ENCODE results near the gene OR2V2. TPM values are rescaled to one million over a fixed set of nuclear protein-coding genes. Genes with fewer than 3 reads are reported as not detected.
"Not testable (repeated sequence)": the region's sequence is repeated elsewhere in the genome, so short reads cannot be mapped to it uniquely, and the experiment has no call there.

Gene OR2V2
- total RNA-seq, 1 experiment from 2014 or later, result not detected

GRCh38 chr5:181099602-181100086, 47.7 kb upstream of the OR2V2 start:
- no peak for TF ChIP-seq CTCF (conservative IDR thresholded peaks at IDR 0.05; ENCODE audit: low read depth, low read length)
- no peak for TF ChIP-seq EZH2 (IDR thresholded peaks at IDR 0.05; ENCODE audit: borderline replicate concordance, low read depth, low read length, poor library complexity, severe bottlenecking)
- ChIA-PET POLR2A (ENCODE audit: low non-redundant PET) (no interaction called here), CTCF (no interaction called here)
- DNase-seq (ENCODE audit: low spot score), result no peak
- H3K4me1 ChIP-seq (ENCODE audit: insufficient read depth, low read length, poor library complexity, severe bottlenecking), result no peaks in the 10 kb centered on the region
- peaks cover 25% of the 10 kb centered on the region for H3K27me3 ChIP-seq (replicated peaks; ENCODE audit: insufficient read depth, low read depth, low read length, poor library complexity)
- no peaks in the 10 kb centered on the region for H3K36me3 ChIP-seq (ENCODE audit: insufficient read depth, low read length, poor library complexity, severe bottlenecking)
- H3K9me3 ChIP-seq (ENCODE audit: low read depth, low read length, poor library complexity, severe bottlenecking), result no peaks in the 10 kb centered on the region
- no peak overlapping the region for H3K4me3 ChIP-seq (ENCODE audit: low read depth, low read length, poor library complexity, severe bottlenecking)
- no TSS peak for BruUV-seq (replicated peaks)
- H3K27ac ChIP-seq (ENCODE audit: low read depth, low read length, poor library complexity, severe bottlenecking), result no peak overlapping the region
- intact Hi-C loops (cut with micrococcal nuclease; ENCODE audit: unreplicated experiment), result no loop called here

- Histone ChIP-seq H3K9me3 (ENCODE audit: low read depth, low read length, poor library complexity, severe bottlenecking) (no peaks in the 10 kb centered on the region), H3K4me1 (ENCODE audit: insufficient read depth, low read length, poor library complexity, severe bottlenecking) (no peaks in the 10 kb centered on the region), H3K36me3 (ENCODE audit: insufficient read depth, low read length, poor library complexity, severe bottlenecking) (no peaks in the 10 kb centered on the region), H3K4me3 (ENCODE audit: low read depth, low read length, poor library complexity, severe bottlenecking) (no peak overlapping the region), H3K27ac (ENCODE audit: low read depth, low read length, poor library complexity, severe bottlenecking) (no peak overlapping the region), H3K27me3 (replicated peaks; ENCODE audit: insufficient read depth, low read depth, low read length, poor library complexity) (peaks cover 27% of the 10 kb centered on the region)
- no peak for DNase-seq (ENCODE audit: low spot score)
- TF ChIP-seq CTCF (conservative IDR thresholded peaks at IDR 0.05; ENCODE audit: low read depth, low read length) (no peak), EZH2 (IDR thresholded peaks at IDR 0.05; ENCODE audit: borderline replicate concordance, low read depth, low read length, poor library complexity, severe bottlenecking) (peak; percentile 72)
- ChIA-PET POLR2A (ENCODE audit: low non-redundant PET) (no interaction called here), CTCF (no interaction called here)
- BruUV-seq (replicated peaks), result no TSS peak
- intact Hi-C loops (cut with micrococcal nuclease; ENCODE audit: unreplicated experiment), result no loop called here
These were observed 47.1 kb upstream of the OR2V2 start for GRCh38 chr5:181100121-181100875.

- BruUV-seq (replicated peaks); DNase-seq (ENCODE audit: low spot score); H3K9me3 ChIP-seq (ENCODE audit: low read depth, low read length, poor library complexity, severe bottlenecking); H3K4me1 ChIP-seq (ENCODE audit: insufficient read depth, low read length, poor library complexity, severe bottlenecking); POLR2A ChIA-PET (ENCODE audit: low non-redundant PET); intact Hi-C loops (cut with micrococcal nuclease; ENCODE audit: unreplicated experiment); H3K36me3 ChIP-seq (ENCODE audit: insufficient read depth, low read length, poor library complexity, severe bottlenecking); H3K4me3 ChIP-seq (ENCODE audit: low read depth, low read length, poor library complexity, severe bottlenecking); CTCF ChIA-PET; H3K27ac ChIP-seq (ENCODE audit: low read depth, low read length, poor library complexity, severe bottlenecking): not testable (repeated sequence)
- H3K27me3 ChIP-seq (replicated peaks; ENCODE audit: insufficient read depth, low read depth, low read length, poor library complexity), result peaks cover 35% of the 10 kb centered on the region
These were observed 46.2 kb upstream of the OR2V2 start for GRCh38 chr5:181101030-181101641.

- intact Hi-C loops (cut with micrococcal nuclease; ENCODE audit: unreplicated experiment); DNase-seq (ENCODE audit: low spot score); H3K36me3 ChIP-seq (ENCODE audit: insufficient read depth, low read length, poor library complexity, severe bottlenecking); CTCF ChIA-PET; H3K9me3 ChIP-seq (ENCODE audit: low read depth, low read length, poor library complexity, severe bottlenecking); H3K4me3 ChIP-seq (ENCODE audit: low read depth, low read length, poor library complexity, severe bottlenecking); H3K4me1 ChIP-seq (ENCODE audit: insufficient read depth, low read length, poor library complexity, severe bottlenecking); BruUV-seq (replicated peaks); H3K27ac ChIP-seq (ENCODE audit: low read depth, low read length, poor library complexity, severe bottlenecking); POLR2A ChIA-PET (ENCODE audit: low non-redundant PET): not testable (repeated sequence)
- H3K27me3 ChIP-seq (replicated peaks; ENCODE audit: insufficient read depth, low read depth, low read length, poor library complexity), result peaks cover 42% of the 10 kb centered on the region
These were observed 45.3 kb upstream of the OR2V2 start for GRCh38 chr5:181101930-181102674.

- H3K9me3 ChIP-seq (ENCODE audit: low read depth, low read length, poor library complexity, severe bottlenecking); POLR2A ChIA-PET (ENCODE audit: low non-redundant PET); DNase-seq (ENCODE audit: low spot score); H3K4me3 ChIP-seq (ENCODE audit: low read depth, low read length, poor library complexity, severe bottlenecking); BruUV-seq (replicated peaks); H3K36me3 ChIP-seq (ENCODE audit: insufficient read depth, low read length, poor library complexity, severe bottlenecking); intact Hi-C loops (cut with micrococcal nuclease; ENCODE audit: unreplicated experiment); CTCF ChIA-PET; H3K27ac ChIP-seq (ENCODE audit: low read depth, low read length, poor library complexity, severe bottlenecking); H3K4me1 ChIP-seq (ENCODE audit: insufficient read depth, low read length, poor library complexity, severe bottlenecking): not testable (repeated sequence)
- H3K27me3 ChIP-seq (replicated peaks; ENCODE audit: insufficient read depth, low read depth, low read length, poor library complexity), result peaks cover 50% of the 10 kb centered on the region
These were observed 43.2 kb upstream of the OR2V2 start for GRCh38 chr5:181104259-181104568.
